Mucosa of gallbladder (tissue), 1 donor: ENCODE results near the gene GM2A. TPM values are rescaled to one million over a fixed set of nuclear protein-coding genes. Genes with fewer than 3 reads are reported as not detected.
"Not testable (repeated sequence)": the region's sequence is repeated elsewhere in the genome, so short reads cannot be mapped to it uniquely, and the experiment has no call there.

Experiments used
- DNase-seq: peaks from one replicate; pipeline ENCODE4 v3.0.0-alpha.2; 2020; ENCODE audit warnings: low spot score
- total RNA-seq: library from RNA; stranded (reverse); gene quantifications from one replicate; pipeline ENCODE4 v1.2.1, GENCODE V29; 2021
- donor health status: DM: no; HTN: no; CAD: no.

The GM2A gene
- total RNA-seq, 1 donor from 2014 or later: 38.1 TPM

DNA sequence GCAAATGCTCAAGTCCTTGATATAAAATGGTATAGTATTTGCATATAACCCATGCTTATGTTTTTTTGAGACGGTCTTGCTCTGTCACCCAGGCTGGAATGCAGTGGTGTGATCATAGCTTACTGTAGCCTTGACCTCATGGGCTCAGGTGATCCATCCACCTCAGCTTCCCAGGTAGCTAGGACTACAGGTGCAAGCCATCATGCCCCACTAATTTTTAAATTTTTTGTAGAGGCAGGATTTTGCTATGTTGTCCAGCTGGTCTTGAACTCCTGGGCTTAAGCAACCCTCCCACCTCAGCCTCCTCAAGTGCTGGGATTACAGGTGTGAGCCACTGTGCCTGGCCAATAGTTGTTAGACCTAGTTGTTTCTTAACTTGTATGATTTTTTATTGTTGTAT is 33.3 kb downstream of the GM2A start:
- no peak for DNase-seq

DNA sequence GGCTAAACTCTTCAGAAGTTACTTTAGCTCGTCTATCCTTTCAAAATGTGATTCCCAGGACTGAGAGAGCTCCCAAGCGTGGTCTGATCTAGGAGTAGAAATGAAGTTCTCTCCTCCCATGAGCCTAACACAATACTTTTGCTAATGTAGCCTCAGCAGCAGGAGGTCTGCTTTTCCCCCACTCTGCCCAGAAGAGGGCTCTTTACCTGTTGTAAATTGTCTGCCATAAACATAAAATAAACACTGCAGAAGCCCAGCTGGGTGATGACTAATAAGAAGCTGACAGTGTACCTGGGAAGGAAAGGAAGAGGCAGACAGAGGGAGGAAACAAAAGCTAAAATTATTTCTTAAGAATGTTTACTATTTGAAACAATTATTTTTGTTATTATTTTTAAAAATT is 35.2 kb downstream of the GM2A start:
- DNase-seq: no peak

DNA sequence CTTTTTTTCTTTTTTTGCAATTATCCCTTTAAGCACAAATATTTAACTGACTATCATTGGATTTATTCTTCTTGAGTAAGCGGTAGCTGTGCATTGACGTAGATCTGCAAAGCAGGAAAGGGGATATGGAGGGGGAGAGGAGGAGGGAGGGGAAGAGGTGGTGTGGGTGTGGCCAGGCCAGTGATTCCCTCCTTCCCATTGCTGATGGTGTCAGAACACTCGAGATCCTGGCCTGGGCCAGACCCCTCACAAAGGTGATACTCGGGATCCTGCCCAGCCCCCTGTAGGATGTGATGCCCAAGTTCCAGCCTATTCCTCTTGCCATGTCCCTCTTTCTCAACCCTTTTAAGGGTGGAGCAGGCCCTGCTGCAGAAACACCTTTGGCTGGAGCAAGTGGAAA is 40.6 kb downstream of the GM2A start:
- no peak for DNase-seq

DNA sequence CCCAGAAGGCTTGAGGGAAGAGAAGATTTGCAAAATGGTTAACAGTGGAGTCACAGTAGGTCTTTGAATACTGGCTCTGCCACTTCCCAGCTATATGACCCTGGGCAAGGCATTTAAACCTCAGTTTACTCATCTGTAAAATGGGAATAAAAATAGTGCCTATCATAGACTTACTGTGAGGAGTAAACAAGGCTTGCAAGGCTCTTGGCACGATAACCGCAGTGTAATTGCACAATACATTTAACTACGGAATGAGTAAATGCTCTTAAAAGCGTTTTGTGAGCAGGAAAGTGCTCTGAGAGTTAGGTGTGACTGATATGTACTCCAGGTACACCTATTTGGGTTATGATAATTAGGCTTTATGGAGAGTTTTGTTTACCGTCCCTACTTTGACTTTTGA is 42.2 kb downstream of the GM2A start:
- DNase-seq: no peak

DNA sequence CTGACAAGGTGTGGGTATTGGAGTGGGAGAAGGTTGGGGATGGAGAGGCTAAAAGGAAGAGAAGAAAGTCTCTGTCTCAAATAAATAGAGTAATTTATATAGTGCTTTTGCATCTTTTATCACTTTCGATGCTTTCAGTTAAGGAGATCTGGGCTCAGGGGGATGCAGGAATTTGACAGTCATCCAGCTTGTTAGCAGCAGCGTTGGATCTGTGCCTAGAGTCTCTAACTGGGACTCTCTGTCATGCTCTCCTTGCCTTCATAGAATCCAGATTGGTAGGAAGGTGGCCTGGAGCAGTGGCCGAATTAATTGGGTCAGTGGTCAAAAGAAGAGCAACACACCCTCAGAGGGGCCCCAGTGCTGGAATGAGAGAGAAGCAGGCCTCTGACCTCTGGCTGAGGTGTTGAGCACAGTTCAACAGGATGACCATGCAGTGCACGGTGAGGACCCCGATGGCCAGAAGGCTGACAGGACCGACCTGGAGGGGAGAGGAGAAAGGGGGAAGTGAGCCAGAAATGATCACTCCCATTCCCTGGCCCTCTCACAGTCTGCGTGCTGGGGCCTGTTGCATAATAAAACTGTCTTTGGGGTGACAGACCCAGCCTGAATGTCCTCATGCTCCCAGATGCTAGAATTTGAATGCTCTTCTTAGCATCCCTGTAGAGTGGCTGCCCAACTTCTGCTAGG is 42.9 kb downstream of the GM2A start:
- DNase-seq: no peak

- no peak for DNase-seq
Measured at GRCh38 chr5:151296478-151296830, 43.5 kb downstream of the GM2A start.

- DNase-seq: no peak
Measured at GRCh38 chr5:151296974-151297373, 44.0 kb downstream of the GM2A start.

DNA sequence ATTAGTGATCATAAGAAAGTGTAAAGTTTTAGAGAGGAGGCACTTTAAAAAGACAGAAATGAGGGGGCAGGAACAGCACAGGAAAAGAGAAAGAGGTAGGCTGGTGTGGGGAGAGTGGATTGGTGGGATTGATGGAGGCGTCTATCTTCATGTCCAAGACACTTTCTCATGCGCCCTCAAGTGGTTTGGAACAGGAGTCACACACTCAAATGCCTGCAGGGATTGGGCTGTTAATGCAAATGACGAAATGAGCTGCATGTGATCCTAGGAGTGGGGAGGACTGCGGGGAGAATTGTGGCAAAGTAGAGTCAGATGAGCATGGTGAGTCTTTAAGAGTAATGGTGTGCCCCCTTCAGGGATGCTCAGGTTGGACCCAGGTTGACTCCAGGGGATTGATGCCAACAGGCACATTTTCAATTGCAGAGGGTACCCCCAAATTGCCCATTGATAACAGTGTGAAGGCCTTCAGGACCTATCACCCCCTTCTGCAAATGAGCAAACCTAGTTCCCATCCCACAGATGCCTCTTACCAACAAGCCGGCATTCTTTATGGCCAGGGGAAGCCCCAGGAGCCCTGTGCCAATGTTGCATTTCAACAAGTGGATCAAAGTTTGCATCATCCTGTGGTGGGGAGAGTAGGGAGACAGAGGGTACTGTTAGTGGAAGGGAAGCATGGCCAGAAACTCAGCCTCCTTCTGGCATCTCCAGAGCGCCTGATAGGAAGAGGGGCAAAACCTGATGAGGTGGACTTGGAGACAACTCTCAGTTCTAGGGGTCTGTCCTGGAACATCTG is 45.3 kb downstream of the GM2A start:
- DNase-seq: peak; percentile 31

DNA sequence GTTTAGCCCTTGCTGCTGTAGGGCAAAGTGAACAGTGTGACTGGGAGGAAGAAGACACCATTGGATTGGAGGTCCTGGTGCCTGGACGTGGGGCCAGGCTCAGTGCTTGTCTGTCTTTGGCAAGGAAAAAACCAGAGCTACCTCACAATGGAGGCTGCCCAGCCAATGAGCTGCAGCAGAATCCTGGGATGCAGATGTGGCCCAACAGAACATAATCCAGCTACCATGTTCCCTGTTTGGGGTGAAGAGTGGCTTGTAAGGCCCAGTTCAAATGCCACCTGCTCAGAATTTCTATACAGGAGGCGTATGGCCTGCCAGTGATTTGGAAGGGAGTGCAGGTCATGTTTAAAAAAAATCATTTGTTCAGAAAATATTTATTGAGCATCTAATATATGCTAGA is 50.7 kb downstream of the GM2A start, which contains the start of gene SLC36A3:
SLC36A3 (minus strand) TSS at position 101 of the 400 bp plus-strand sequence. CDS start 412 bp downstream, outside the sequence.
- no peak for DNase-seq

DNA sequence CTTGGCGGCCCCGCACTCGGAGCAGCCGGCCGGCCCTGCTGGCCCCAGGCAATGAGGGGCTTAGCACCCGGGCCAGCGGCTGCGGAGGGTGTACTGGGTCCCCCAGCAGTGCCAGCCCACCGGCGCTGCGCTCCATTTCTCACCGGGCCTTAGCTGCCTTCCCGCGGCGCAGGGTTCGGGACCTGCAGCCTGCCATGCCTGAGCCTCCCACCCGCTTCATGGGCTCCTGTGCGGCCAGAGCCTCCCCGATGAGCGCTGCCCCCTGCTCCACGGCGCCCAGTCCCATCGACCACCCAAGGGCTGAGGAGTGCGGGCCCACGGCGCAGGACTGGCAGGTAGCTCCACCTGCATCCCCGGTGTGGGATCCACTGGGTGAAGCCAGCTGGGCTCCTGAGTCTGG is 56.3 kb downstream of the GM2A start:
- DNase-seq: not testable (repeated sequence)

- not testable (repeated sequence) for DNase-seq
Measured at GRCh38 chr5:151309821-151310220, 56.8 kb downstream of the GM2A start.

GRCh38 chr5:151310932-151311331 is 57.9 kb downstream of the GM2A start:
- DNase-seq: no peak

- no peak for DNase-seq
Measured at GRCh38 chr5:151312756-151313324, 59.9 kb downstream of the GM2A start.

- DNase-seq: no peak
Measured at GRCh38 chr5:151313357-151313756, 60.4 kb downstream of the GM2A start.

- DNase-seq: peak; percentile 87
Measured at GRCh38 chr5:151315998-151316597, 63.1 kb downstream of the GM2A start.

GRCh38 chr5:151317871-151318270 is 64.9 kb downstream of the GM2A start:
- no peak for DNase-seq

DNA sequence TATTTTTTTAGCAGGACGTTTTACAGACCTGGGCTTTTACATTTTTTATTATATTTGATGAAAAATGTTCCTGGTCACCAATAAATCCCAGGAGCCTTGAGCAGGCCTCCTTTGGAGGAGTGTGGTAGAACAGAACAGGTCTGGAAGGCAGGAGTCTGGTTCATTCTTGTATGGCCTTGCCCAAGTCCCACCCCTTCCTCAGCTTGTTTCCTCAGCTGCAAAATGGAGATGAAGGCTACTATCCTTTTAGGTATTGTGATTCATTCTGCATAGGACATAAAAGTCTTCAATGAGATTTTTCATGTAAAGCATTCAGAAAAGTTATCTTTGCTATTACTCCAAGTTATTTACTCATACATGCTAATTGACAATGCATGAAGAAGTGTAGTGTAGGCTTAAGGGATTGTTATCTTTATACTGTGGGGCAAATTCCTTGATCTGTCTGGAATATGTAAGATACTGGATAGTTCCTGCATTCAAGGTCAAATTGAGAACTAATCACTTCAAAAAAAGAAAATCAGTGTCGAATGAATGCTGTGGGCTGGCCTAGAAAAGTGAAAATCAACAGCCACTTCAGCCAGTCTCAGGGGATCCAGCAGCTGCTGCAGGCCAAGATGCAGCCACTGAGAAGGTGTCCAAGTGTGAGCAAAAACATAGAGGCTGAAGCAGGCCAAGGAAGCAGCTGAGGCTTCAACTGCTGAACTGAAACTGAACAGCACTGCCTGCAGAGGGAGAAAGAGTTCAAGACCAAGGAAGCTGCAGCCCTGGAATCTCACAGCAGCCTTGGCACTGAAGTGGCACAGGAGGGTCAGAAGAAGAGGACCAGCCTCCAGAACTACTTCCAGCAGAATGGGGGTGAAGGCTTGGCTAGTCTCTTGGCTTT is 66.1 kb downstream of the GM2A start:
- DNase-seq: peak; percentile 55
